ENCODE data around the gene STK31.

DNA sequence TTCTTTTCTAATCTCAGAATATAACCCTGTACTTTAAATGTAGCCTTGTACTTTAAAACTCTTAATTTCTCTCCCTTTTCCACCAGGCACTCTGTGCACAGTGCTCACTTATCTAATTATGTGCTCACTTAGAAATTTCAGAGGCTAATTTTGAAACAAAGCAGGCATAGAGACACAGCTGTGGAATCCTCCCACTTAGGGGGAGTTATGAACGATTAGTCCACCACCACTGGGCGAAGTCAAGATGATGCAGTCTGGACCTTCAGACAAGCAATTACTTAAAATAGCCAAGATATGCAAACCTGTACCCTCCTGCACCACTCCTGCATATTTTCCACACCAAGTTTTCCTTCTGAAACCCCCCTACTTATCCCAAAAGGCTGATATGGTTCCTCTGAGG lies 143.0 kb downstream of the STK31 start:
- TF ChIP-seq CTCF (IDR thresholded peaks at IDR 0.05; ENCODE audit: insufficient read depth, low read length) (no peak), POLR2AphosphoS5 (IDR thresholded peaks at IDR 0.05; ENCODE audit: low read depth) (no peak), SPI1 (IDR thresholded peaks at IDR 0.05; ENCODE audit: borderline replicate concordance, low read depth) (no peak), REST (IDR thresholded peaks at IDR 0.05; ENCODE audit: insufficient replicate concordance, low read depth) (no peak), GABPA (IDR thresholded peaks at IDR 0.05; ENCODE audit: low read depth) (no peak)

Data from HL-60 (cell line).